Liver (tissue), 9 donors: ENCODE data around the gene VAC14. TPM values are rescaled to one million over a fixed set of nuclear protein-coding genes. Genes with fewer than 3 reads are reported as not detected.

ENCODE experiments used
- DNase-seq: peaks from one replicate; pipeline ENCODE4 v3.0.0-alpha.2; 2017; ENCODE audit warnings: low spot score
- H3K27ac ChIP-seq, 2 donors: one replicate each; pipeline ENCODE4 v1.7.0; 2013; ENCODE audit warnings: inconsistent platforms in 2 of 2, low read length in 2 of 2, control low read depth in 1 of 2, low read depth in 1 of 2, mild to moderate bottlenecking in 1 of 2
- H3K27me3 ChIP-seq, 4 donors: one replicate each; pipeline versions ENCODE4 v1.6.1 to v1.7.0; 2013; ENCODE audit warnings: low read length in 3 of 4, inconsistent platforms in 1 of 4, mild to moderate bottlenecking in 1 of 4, moderate library complexity in 1 of 4; ENCODE audit not compliant: control insufficient read depth in 4 of 4, insufficient read depth in 4 of 4
- H3K36me3 ChIP-seq, 4 donors: one replicate each; pipeline versions ENCODE4 v1.6.1 to v1.7.0; 2013; ENCODE audit warnings: low read length in 3 of 4, mild to moderate bottlenecking in 3 of 4, low read depth in 1 of 4, moderate library complexity in 1 of 4; ENCODE audit not compliant: control insufficient read depth in 4 of 4, insufficient read depth in 3 of 4
- H3K4me1 ChIP-seq, 4 donors: one replicate each; pipeline versions ENCODE4 v1.6.1 to v1.7.0; 2013; ENCODE audit warnings: low read length in 3 of 4, mild to moderate bottlenecking in 3 of 4, moderate library complexity in 1 of 4; ENCODE audit not compliant: control insufficient read depth in 4 of 4, insufficient read depth in 4 of 4
- H3K4me3 ChIP-seq, 3 donors: one replicate each; pipeline versions ENCODE4 v1.6.1 to v1.7.0; 2013; ENCODE audit warnings: low read length in 3 of 3, control low read depth in 1 of 3, low read depth in 1 of 3, mild to moderate bottlenecking in 1 of 3
- H3K9ac ChIP-seq, 2 donors: one replicate each; pipeline ENCODE4 v1.7.0; 2013; ENCODE audit warnings: low read length in 2 of 2, mild to moderate bottlenecking in 2 of 2, moderate library complexity in 2 of 2, control low read depth in 1 of 2, low read depth in 1 of 2
- H3K9me3 ChIP-seq, 4 donors: one replicate each; pipeline versions ENCODE4 v1.6.1 to v1.7.0; 2013; ENCODE audit warnings: low read length in 3 of 4; ENCODE audit not compliant: control insufficient read depth in 4 of 4
- ATF3 ChIP-seq: IDR thresholded peaks from 2 replicates; pipeline ENCODE4 v1.6.1; 2016; ENCODE audit warnings: antibody characterized with exemption
- EGR1 ChIP-seq, 2 donors: IDR thresholded peaks; 2 replicates each; pipeline ENCODE4 v1.6.1; 2016 to 2018; ENCODE audit warnings: antibody characterized with exemption in 2 of 2, low read depth in 2 of 2
- FOXA1 ChIP-seq: IDR thresholded peaks from 2 replicates; pipeline ENCODE4 v1.6.1; 2016; ENCODE audit warnings: antibody characterized with exemption
- FOXA2 ChIP-seq: IDR thresholded peaks from 2 replicates; pipeline ENCODE4 v1.6.1; 2016; ENCODE audit warnings: antibody characterized with exemption
- GABPA ChIP-seq, 2 donors: IDR thresholded peaks in 1 of 2; conservative IDR thresholded peaks in 1 of 2; 2 replicates each; pipeline ENCODE4 v1.6.1; 2016; ENCODE audit warnings: antibody characterized with exemption in 2 of 2, mild to moderate bottlenecking in 1 of 2, moderate library complexity in 1 of 2
- HNF4A ChIP-seq, 2 donors: conservative IDR thresholded peaks; 2 replicates each; pipeline ENCODE4 v1.6.1; 2016; ENCODE audit warnings: antibody characterized with exemption in 2 of 2, mild to moderate bottlenecking in 2 of 2
- HNF4G ChIP-seq: IDR thresholded peaks from 2 replicates; pipeline ENCODE4 v1.6.1; 2016; ENCODE audit warnings: antibody characterized with exemption
- JUND ChIP-seq, 2 donors: IDR thresholded peaks; 2 replicates each; pipeline ENCODE4 v1.6.1; 2016; ENCODE audit warnings: antibody characterized with exemption in 2 of 2
- NR2F2 ChIP-seq: IDR thresholded peaks from 2 replicates; pipeline ENCODE4 v1.6.1; 2016; ENCODE audit warnings: antibody characterized with exemption
- RAD21 ChIP-seq, 2 donors: IDR thresholded peaks; 2 replicates each; pipeline ENCODE4 v1.6.1; 2016; ENCODE audit warnings: antibody characterized with exemption in 2 of 2, mild to moderate bottlenecking in 2 of 2
- RXRA ChIP-seq, 2 donors: IDR thresholded peaks; 2 replicates each; pipeline ENCODE4 v1.6.1; 2017 to 2018; ENCODE audit warnings: antibody characterized with exemption in 2 of 2, mild to moderate bottlenecking in 1 of 2
- SP1 ChIP-seq: IDR thresholded peaks from 2 replicates; pipeline ENCODE4 v1.6.1; 2018; ENCODE audit warnings: antibody characterized with exemption, mild to moderate bottlenecking
- TAF1 ChIP-seq: conservative IDR thresholded peaks from 2 replicates; pipeline ENCODE4 v1.6.1; 2016; ENCODE audit warnings: antibody characterized with exemption, mild to moderate bottlenecking
- YY1 ChIP-seq: IDR thresholded peaks from 2 replicates; pipeline ENCODE4 v1.6.1; 2016; ENCODE audit warnings: antibody characterized with exemption, mild to moderate bottlenecking
- ZBTB33 ChIP-seq: IDR thresholded peaks from 2 replicates; pipeline ENCODE4 v1.6.1; 2016; ENCODE audit warnings: antibody characterized with exemption
- WGBS: extraction: QIAGEN DNeasy Blood & Tissue Kit; methylation state at CpG from one replicate; pipeline ENCODE4 v1.1.7; 2013; 5-methylcytosine and 5-hydroxymethylcytosine counted together
- polyA plus RNA-seq, 2 donors: library from polyadenylated mRNA; stranded (reverse) in 1 of 2; unstranded in 1 of 2; fragments of 200-250 nt in 1 of 2; fragments of >200 nt in 1 of 2; fragmentation: Nextera tagmentation in 1 of 2; extraction: Ambion mirVana in 1 of 2; gene quantifications; one replicate each; pipeline versions ENCODE4 v1.2.1 to v1.2.3, GENCODE V29; 2013 to 2015
- total RNA-seq, 2 donors: library from RNA; depleted of rRNA; stranded (reverse); fragments of >200 nt; gene quantifications; one replicate each; pipeline ENCODE4 v1.2.3, GENCODE V29; 2014
- TF ChIP-seq, protein P1 (sequence below): fragments of 150-350 bp; IDR thresholded peaks from 2 replicates; pipeline ENCODE4 v1.5.1; 2017; ENCODE audit warnings: improper control_type of control experiment, low read depth, low read length; ENCODE audit not compliant: missing input control
- TF ChIP-seq, protein P2 (sequence below): IDR thresholded peaks from 2 replicates; pipeline ENCODE4 v1.6.1; 2016; ENCODE audit warnings: antibody characterized with exemption, mild to moderate bottlenecking
- TF ChIP-seq, protein P3 (sequence below): IDR thresholded peaks from 2 replicates; pipeline ENCODE4 v1.6.1; 2016; ENCODE audit warnings: antibody characterized with exemption
- donor health status: healthy.
- donor health status: healthy.
- donor health status: healthy.
- donor health status: healthy.
- donor health status: healthy.

VAC14 gene
- total and polyA plus RNA-seq, 4 donors, result 16.7 to 29.8 (median 20.5) TPM

GRCh38 chr16:70752426-70752825, 48.5 kb downstream of the VAC14 start:
- TF ChIP-seq, protein P1, sequence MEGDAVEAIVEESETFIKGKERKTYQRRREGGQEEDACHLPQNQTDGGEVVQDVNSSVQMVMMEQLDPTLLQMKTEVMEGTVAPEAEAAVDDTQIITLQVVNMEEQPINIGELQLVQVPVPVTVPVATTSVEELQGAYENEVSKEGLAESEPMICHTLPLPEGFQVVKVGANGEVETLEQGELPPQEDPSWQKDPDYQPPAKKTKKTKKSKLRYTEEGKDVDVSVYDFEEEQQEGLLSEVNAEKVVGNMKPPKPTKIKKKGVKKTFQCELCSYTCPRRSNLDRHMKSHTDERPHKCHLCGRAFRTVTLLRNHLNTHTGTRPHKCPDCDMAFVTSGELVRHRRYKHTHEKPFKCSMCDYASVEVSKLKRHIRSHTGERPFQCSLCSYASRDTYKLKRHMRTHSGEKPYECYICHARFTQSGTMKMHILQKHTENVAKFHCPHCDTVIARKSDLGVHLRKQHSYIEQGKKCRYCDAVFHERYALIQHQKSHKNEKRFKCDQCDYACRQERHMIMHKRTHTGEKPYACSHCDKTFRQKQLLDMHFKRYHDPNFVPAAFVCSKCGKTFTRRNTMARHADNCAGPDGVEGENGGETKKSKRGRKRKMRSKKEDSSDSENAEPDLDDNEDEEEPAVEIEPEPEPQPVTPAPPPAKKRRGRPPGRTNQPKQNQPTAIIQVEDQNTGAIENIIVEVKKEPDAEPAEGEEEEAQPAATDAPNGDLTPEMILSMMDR, result no peak
- TF ChIP-seq ATF3 (no peak), TAF1 (no peak), EGR1 (IDR thresholded peaks at IDR 0.05; ENCODE audit: low read depth in 2 of 2) (no peak), RAD21 (IDR thresholded peaks at IDR 0.05) (no peak), FOXA2 (no peak), HNF4A (conservative IDR thresholded peaks at IDR 0.05) (no peak), FOXA1 (no peak), GABPA (IDR thresholded peaks at IDR 0.05 in 1 of 2, conservative IDR thresholded peaks at IDR 0.05 in 1 of 2) (no peak), ZBTB33 (no peak), RXRA (IDR thresholded peaks at IDR 0.05) (no peak), SP1 (no peak), HNF4G (no peak), YY1 (no peak), JUND (IDR thresholded peaks at IDR 0.05) (no peak), NR2F2 (no peak)
- TF ChIP-seq, protein P2, sequence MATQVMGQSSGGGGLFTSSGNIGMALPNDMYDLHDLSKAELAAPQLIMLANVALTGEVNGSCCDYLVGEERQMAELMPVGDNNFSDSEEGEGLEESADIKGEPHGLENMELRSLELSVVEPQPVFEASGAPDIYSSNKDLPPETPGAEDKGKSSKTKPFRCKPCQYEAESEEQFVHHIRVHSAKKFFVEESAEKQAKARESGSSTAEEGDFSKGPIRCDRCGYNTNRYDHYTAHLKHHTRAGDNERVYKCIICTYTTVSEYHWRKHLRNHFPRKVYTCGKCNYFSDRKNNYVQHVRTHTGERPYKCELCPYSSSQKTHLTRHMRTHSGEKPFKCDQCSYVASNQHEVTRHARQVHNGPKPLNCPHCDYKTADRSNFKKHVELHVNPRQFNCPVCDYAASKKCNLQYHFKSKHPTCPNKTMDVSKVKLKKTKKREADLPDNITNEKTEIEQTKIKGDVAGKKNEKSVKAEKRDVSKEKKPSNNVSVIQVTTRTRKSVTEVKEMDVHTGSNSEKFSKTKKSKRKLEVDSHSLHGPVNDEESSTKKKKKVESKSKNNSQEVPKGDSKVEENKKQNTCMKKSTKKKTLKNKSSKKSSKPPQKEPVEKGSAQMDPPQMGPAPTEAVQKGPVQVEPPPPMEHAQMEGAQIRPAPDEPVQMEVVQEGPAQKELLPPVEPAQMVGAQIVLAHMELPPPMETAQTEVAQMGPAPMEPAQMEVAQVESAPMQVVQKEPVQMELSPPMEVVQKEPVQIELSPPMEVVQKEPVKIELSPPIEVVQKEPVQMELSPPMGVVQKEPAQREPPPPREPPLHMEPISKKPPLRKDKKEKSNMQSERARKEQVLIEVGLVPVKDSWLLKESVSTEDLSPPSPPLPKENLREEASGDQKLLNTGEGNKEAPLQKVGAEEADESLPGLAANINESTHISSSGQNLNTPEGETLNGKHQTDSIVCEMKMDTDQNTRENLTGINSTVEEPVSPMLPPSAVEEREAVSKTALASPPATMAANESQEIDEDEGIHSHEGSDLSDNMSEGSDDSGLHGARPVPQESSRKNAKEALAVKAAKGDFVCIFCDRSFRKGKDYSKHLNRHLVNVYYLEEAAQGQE, result no peak
- TF ChIP-seq, protein P3, sequence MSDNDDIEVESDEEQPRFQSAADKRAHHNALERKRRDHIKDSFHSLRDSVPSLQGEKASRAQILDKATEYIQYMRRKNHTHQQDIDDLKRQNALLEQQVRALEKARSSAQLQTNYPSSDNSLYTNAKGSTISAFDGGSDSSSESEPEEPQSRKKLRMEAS, result no peak
- no peaks in the 10 kb centered on the region for H3K9me3 ChIP-seq
- H3K27ac ChIP-seq, result peak overlapping the region; percentile 96 to 97
- H3K4me3 ChIP-seq, result no peak overlapping the region
- H3K36me3 ChIP-seq, result peaks cover 0 to 5% (median 3%) of the 10 kb centered on the region in 4 donors
- no peak for DNase-seq
- no peaks in the 10 kb centered on the region for H3K27me3 ChIP-seq
- 89% methylated on average over 10 of the region's 10 CpGs for WGBS
- H3K4me1 ChIP-seq, result peaks cover 50 to 69% (median 60%) of the 10 kb centered on the region in 4 donors
- no peak overlapping the region for H3K9ac ChIP-seq
